Hepatocyte (in vitro differentiated cells): ENCODE measurements around the gene KCNK13. TPM values are rescaled to one million over a fixed set of nuclear protein-coding genes. Genes with fewer than 3 reads are reported as not detected.

ENCODE experiments used
- DNase-seq: peaks from one replicate; pipeline ENCODE4 v3.0.0-alpha.2; 2016; ENCODE audit warnings: low spot score
- H2AFZ ChIP-seq: fragments of 200-600 bp; sonication (generic); 2 replicates; pipeline ENCODE4 v1.6.0; 2016; ENCODE audit warnings: antibody characterized with exemption, mild to moderate bottlenecking
- H3K27ac ChIP-seq: fragments of 200-600 bp; sonication (generic); 2 replicates; pipeline ENCODE4 v1.5.1; 2016; ENCODE audit warnings: mild to moderate bottlenecking
- H3K27me3 ChIP-seq: fragments of 200-600 bp; sonication (generic); 2 replicates; pipeline ENCODE4 v1.6.1; 2016
- H3K36me3 ChIP-seq: fragments of 200-600 bp; sonication (generic); replicated peaks from 2 replicates; pipeline ENCODE4 v1.5.1; 2016; ENCODE audit warnings: low read depth; ENCODE audit not compliant: insufficient read depth
- H3K4me1 ChIP-seq: fragments of 200-600 bp; sonication (generic); 2 replicates; pipeline ENCODE4 v1.5.1; 2016; ENCODE audit warnings: mild to moderate bottlenecking, moderate library complexity; ENCODE audit not compliant: insufficient read depth
- H3K4me2 ChIP-seq: fragments of 200-600 bp; sonication (generic); 2 replicates; pipeline ENCODE4 v1.6.0; 2016
- H3K4me3 ChIP-seq: fragments of 200-600 bp; sonication (generic); 2 replicates; pipeline ENCODE4 v1.5.1; 2016; ENCODE audit warnings: mild to moderate bottlenecking
- H3K79me2 ChIP-seq: fragments of 200-600 bp; sonication (generic); 2 replicates; pipeline ENCODE4 v1.6.0; 2017; ENCODE audit warnings: mild to moderate bottlenecking
- H3K9me2 ChIP-seq: fragments of 200-600 bp; sonication (generic); replicated peaks from 2 replicates; pipeline ENCODE4 v1.6.0; 2017; ENCODE audit warnings: mild to moderate bottlenecking; ENCODE audit not compliant: insufficient read depth
- H3K9me3 ChIP-seq: fragments of 200-600 bp; sonication (generic); 2 replicates; pipeline ENCODE4 v1.5.1; 2016; ENCODE audit warnings: low read depth, mild to moderate bottlenecking
- H4K20me1 ChIP-seq: fragments of 200-600 bp; sonication (generic); 2 replicates; pipeline ENCODE4 v1.6.0; 2016; ENCODE audit warnings: mild to moderate bottlenecking; ENCODE audit not compliant: insufficient read depth, poor library complexity, severe bottlenecking
- CTCF ChIP-seq: fragments of 200-600 bp; sonication (generic); IDR thresholded peaks from 2 replicates; pipeline ENCODE4 v1.5.1; 2016; ENCODE audit warnings: antibody characterized with exemption, mild to moderate bottlenecking; ENCODE audit not compliant: poor library complexity
- EZH2 ChIP-seq: fragments of 200-600 bp; sonication (generic); IDR thresholded peaks from 2 replicates; pipeline ENCODE4 v1.6.1; 2016; ENCODE audit warnings: antibody characterized with exemption, mild to moderate bottlenecking, borderline replicate concordance
- EZH2phosphoT487 ChIP-seq: fragments of 200-600 bp; sonication (generic); IDR thresholded peaks from one replicate; pipeline ENCODE4 v1.6.1; 2018; ENCODE audit warnings: antibody characterized with exemption, mild to moderate bottlenecking, low read depth, moderate library complexity; ENCODE audit not compliant: unreplicated experiment, severe bottlenecking
- WGBS: methylation state at CpG from one replicate; pipeline ENCODE4 v1.1.6; 2016; ENCODE audit warnings: low lambda C conversion rate; ENCODE audit errors: missing lambda C conversion rate; 5-methylcytosine and 5-hydroxymethylcytosine counted together
- polyA plus RNA-seq: library from polyadenylated mRNA; unstranded; fragments of >200 nt; fragmentation: Nextera tagmentation; extraction: Ambion mirVana; gene quantifications from 2 replicates; pipeline ENCODE4 v1.2.1, GENCODE V29; 2016
- total RNA-seq: library from RNA; depleted of rRNA; stranded (reverse); fragments of >200 nt; gene quantifications from 2 replicates; pipeline ENCODE4 v1.2.3, GENCODE V29; 2014

Gene KCNK13
- total and polyA plus RNA-seq, 2 experiments from 2014 or later = 0.15 to 0.47 TPM

- no peaks in the 10 kb centered on the region for H3K4me1 ChIP-seq
- 79% methylated on average over 3 of the region's 3 CpGs for WGBS
- no peak overlapping the region for H3K4me3 ChIP-seq
- no peaks in the 10 kb centered on the region for H3K9me3 ChIP-seq
- H3K27ac ChIP-seq = no peak overlapping the region
- no peaks in the 10 kb centered on the region for H3K27me3 ChIP-seq
- TF ChIP-seq CTCF (no peak), EZH2phosphoT487 (no peak), EZH2 (no peak)
- H4K20me1 ChIP-seq = no peaks in the 10 kb centered on the region
- no peak for DNase-seq
- H3K79me2 ChIP-seq = no peaks in the 10 kb centered on the region
- H3K36me3 ChIP-seq = no peaks in the 10 kb centered on the region
- H3K9me2 ChIP-seq = no peaks in the 10 kb centered on the region
- H3K4me2 ChIP-seq = no peak overlapping the region
- H2AFZ ChIP-seq = no peak overlapping the region
Observed at GRCh38 chr14:90177539-90178189, 115.9 kb downstream of the KCNK13 start.

GRCh38 chr14:90179357-90179756, 117.6 kb downstream of the KCNK13 start:
- H3K4me2 ChIP-seq = no peak overlapping the region
- no peaks in the 10 kb centered on the region for H3K9me2 ChIP-seq
- H3K9me3 ChIP-seq = no peaks in the 10 kb centered on the region
- no peak overlapping the region for H2AFZ ChIP-seq
- DNase-seq = no peak
- no peak for TF ChIP-seq CTCF
- TF ChIP-seq EZH2phosphoT487 = no peak
- no peak for TF ChIP-seq EZH2
- no peaks in the 10 kb centered on the region for H4K20me1 ChIP-seq
- H3K79me2 ChIP-seq = no peaks in the 10 kb centered on the region
- no peaks in the 10 kb centered on the region for H3K36me3 ChIP-seq
- no peaks in the 10 kb centered on the region for H3K4me1 ChIP-seq
- no peak overlapping the region for H3K4me3 ChIP-seq
- H3K27me3 ChIP-seq = no peaks in the 10 kb centered on the region
- no peak overlapping the region for H3K27ac ChIP-seq
- 85% methylated on average over 7 of the region's 7 CpGs for WGBS

- Histone ChIP-seq H3K27ac (no peak overlapping the region), H4K20me1 (no peaks in the 10 kb centered on the region), H3K27me3 (no peaks in the 10 kb centered on the region), H3K4me1 (no peaks in the 10 kb centered on the region), H3K36me3 (no peaks in the 10 kb centered on the region), H3K9me3 (no peaks in the 10 kb centered on the region), H3K4me3 (no peak overlapping the region), H3K9me2 (no peaks in the 10 kb centered on the region), H3K79me2 (no peaks in the 10 kb centered on the region), H2AFZ (no peak overlapping the region), H3K4me2 (no peak overlapping the region)
- DNase-seq = no peak
- no peak for TF ChIP-seq CTCF
- no peak for TF ChIP-seq EZH2phosphoT487
- no peak for TF ChIP-seq EZH2
- 86% methylated on average over 4 of the region's 4 CpGs for WGBS
Observed at GRCh38 chr14:90179809-90180779, 118.3 kb downstream of the KCNK13 start.
